SK-N-SH (cell line): ENCODE data around the gene MND1.

Experiments
- CTCF ChIP-seq: fragments of 200-600 bp; sonication (generic); IDR thresholded peaks from 2 replicates; pipeline ENCODE4 v1.6.1; 2017; ENCODE audit warnings: antibody characterized with exemption, mild to moderate bottlenecking, moderate library complexity
- EP300 ChIP-seq, 2 experiments: IDR thresholded peaks; 2 replicates each; pipeline versions ENCODE4 v1.4.0 to v1.6.1; 2012; ENCODE audit warnings: borderline replicate concordance in 1 of 2, low read depth in 1 of 2, low read length in 1 of 2
- GABPA ChIP-seq: IDR thresholded peaks from 2 replicates; pipeline ENCODE4 v1.4.0; 2012; ENCODE audit warnings: low read depth, mild to moderate bottlenecking
- NFIC ChIP-seq: IDR thresholded peaks from 2 replicates; pipeline ENCODE4 v1.4.0; 2012; ENCODE audit warnings: borderline replicate concordance
- POLR2AphosphoS5 ChIP-seq: IDR thresholded peaks from 2 replicates; pipeline ENCODE4 v1.6.1; 2012; ENCODE audit warnings: low read depth, low read length
- SMC3 ChIP-seq: IDR thresholded peaks from 2 replicates; pipeline ENCODE4 v1.6.1; 2012; ENCODE audit warnings: low read depth, low read length, improper control_type of control experiment
- TEAD4 ChIP-seq: IDR thresholded peaks from 2 replicates; pipeline ENCODE4 v1.4.0; 2012; ENCODE audit warnings: mild to moderate bottlenecking, borderline replicate concordance; ENCODE audit not compliant: insufficient read depth
- USF1 ChIP-seq: IDR thresholded peaks from 2 replicates; pipeline ENCODE4 v1.4.0; 2012; ENCODE audit warnings: low read depth, borderline replicate concordance
- USF2 ChIP-seq: fragments of 150-350 bp; IDR thresholded peaks from 2 replicates; pipeline ENCODE4 v1.6.1; 2017; ENCODE audit warnings: antibody characterized with exemption, low read length, low read depth, borderline replicate concordance
- ZBTB33 ChIP-seq: IDR thresholded peaks from 2 replicates; pipeline ENCODE4 v1.4.0; 2012; ENCODE audit warnings: low read depth, borderline replicate concordance

GRCh38 chr4:153332936-153333335 is 11.6 kb upstream of the MND1 start:
- TF ChIP-seq TEAD4 (no peak), CTCF (no peak), EP300 (IDR thresholded peaks at IDR 0.05; ENCODE audit: borderline replicate concordance in 1 of 2, low read depth in 1 of 2, low read length in 1 of 2) (no peak), USF1 (no peak), ZBTB33 (no peak), USF2 (no peak), GABPA (no peak), NFIC (no peak), SMC3 (no peak), POLR2AphosphoS5 (no peak)
